HG02642 (cell line): ENCODE results near the gene ZNF273.
"Not testable (repeated sequence)": the region's sequence is repeated elsewhere in the genome, so short reads cannot be mapped to it uniquely, and the experiment has no call there.

Experiments used
- ATAC-seq: cut with Tn5 transposase; IDR thresholded peaks from one replicate; pipeline ENCODE4 v1.9.1; 2021; ENCODE audit warnings: mild to moderate bottlenecking; ENCODE audit not compliant: unreplicated experiment, poor library complexity

The ZNF273 gene

GRCh38 chr7:64940021-64940420 is 36.9 kb downstream of the ZNF273 start:
- not testable (repeated sequence) for ATAC-seq

DNA sequence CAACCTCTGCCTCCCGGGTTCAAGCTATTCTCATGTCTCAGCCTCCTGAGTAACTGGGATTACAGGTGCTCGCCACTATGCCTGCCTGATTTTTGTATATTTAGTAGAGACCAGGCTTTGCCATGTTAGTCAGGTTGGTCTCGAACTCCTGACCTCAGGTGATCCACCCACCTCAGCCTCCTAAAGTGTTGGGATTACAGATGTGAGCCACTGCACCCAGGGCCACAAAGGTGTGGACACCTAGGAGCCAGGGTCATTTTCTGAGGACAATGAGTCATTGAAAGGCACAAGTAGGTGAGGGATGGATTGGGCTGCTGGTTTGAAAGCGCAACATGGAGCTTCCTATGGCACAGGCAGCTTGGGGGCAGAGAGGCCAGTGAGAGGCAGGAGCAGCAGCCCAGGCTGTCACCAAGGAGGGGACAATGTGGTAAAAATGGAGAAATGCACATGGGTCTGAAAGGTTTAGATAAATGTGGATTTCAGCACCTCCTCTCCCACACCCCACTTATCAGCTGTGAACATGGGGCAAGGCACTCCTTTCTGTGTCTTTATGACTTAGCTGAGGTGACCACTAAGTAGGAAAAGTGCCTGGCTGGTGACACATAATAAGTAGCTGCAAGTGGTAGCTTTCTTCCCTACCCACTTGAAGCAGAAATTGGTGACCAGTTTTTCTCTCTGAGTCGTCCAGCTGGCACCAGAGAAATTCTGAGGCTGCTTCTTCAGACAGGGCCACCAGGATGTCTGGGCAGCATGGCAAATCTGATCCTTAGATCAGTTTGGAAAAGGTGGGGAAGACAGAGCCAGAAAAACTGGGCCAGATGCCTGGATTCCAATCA is 41.8 kb downstream of the ZNF273 start:
- not testable (repeated sequence) for ATAC-seq

- ATAC-seq = no peak
Measured at GRCh38 chr7:64945503-64946175, 42.6 kb downstream of the ZNF273 start.

DNA sequence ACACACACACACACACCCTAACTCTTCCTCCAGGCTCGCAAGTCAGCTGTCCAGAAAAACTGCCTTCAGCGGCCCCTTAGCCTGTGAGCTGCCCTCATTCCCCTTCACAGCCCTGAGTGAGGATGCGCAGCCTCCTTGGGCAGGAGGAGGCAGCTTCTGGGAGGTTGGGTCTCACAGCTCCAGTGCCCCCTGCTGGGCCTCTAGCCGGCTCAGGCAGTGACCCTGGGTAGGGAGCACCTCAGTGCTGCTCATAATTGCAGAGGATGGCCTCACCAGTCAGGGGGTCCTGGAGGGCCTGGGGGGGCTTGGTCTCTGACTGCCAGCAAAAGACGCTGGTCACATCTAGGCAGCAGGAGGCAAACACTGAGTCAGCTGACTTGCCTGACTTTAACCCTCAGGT is 43.7 kb downstream of the ZNF273 start:
- no peak for ATAC-seq

DNA sequence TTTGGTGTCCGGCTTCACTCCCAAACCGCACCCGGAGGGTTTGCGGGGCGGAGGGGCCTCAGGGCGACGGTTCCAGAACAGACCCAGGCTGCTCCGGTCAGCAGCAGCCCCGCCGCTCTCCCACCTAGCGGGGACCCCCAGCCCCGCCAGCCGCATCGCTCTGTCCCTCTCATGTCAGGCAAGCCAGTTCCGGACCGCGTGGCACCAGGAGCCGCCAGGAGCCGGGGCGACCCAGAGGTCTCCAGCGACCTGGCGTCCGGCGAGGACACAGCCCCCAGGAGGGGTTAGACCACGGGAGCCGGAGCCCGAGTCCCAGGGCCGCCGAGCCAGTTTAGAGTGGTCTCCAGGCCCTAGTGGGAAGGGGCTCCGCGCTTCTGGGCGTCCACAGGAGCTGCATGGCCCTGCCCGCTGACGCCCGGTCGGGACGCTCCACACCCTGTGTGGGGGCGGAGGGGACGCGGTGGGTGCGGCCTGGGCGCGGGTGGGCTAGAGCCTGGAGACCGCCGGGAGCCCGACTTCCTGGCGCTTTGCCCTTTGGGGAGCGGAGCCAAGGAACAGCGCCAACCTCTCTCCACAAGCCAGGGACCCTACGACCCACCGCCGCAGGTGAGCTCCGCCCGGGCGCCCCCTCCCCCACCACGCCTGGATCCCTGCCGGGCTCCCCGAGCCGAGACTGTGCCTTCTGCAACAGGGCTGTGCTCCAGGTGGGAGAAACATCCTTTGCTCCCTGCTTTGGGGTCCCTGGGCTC is 44.4 kb downstream of the ZNF273 start:
- no peak for ATAC-seq

GRCh38 chr7:64948774-64949173 is 45.7 kb downstream of the ZNF273 start:
- not testable (repeated sequence) for ATAC-seq

- not testable (repeated sequence) for ATAC-seq
Measured at GRCh38 chr7:64950673-64951072, 47.6 kb downstream of the ZNF273 start.

- no peak for ATAC-seq
Measured at GRCh38 chr7:64951250-64951848, 48.3 kb downstream of the ZNF273 start.

DNA sequence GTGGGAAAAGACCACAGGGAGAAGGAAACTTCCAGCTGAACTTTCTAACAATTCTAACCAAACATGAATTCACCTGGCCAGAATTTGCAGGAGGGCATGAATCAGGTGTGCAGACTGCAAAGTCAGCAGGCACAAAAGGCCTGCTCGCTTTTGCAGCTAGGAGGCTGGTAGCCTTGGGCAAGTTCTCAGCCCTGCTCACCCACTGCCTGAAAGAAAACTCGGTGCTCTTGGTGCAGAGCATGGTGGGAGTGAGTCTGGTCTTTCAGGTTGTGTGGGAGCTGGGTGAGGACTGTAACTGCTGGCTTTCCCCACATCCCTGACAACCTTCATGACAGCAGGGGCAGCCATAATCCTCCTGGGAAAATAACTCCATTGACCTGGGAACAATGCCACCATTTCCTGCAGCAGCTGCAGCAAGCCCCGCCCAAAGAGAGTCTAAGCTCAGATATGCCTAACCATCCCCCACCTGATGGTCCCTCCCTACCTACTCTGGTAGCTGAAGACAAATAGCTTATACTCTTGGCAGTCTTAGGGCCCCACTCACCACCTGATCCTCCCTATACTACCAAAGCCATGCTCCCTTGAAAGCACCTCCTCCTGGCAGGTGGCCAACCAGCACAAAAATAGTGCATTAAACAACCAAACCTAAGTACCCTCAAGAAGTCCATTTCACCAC is 56.1 kb downstream of the ZNF273 start:
- ATAC-seq = no peak

DNA sequence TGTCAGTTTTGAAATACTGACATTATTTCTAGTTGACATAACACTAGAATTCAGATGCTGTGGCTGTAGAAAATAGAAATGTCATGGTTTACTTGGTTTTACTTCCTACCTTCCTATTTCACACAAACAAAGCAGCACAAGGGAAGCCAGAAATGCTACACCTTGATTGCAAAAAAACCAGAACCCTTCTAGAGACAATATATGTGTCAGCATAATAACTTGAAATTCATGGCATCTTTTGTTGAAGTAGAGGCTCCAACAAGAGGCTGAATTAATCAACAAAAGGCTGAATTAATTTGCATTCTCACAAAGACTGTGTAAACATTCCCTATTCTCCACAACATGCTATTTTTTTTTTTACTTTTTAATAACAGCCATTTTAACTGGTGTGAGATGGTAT is 62.5 kb downstream of the ZNF273 start:
- no peak for ATAC-seq

DNA sequence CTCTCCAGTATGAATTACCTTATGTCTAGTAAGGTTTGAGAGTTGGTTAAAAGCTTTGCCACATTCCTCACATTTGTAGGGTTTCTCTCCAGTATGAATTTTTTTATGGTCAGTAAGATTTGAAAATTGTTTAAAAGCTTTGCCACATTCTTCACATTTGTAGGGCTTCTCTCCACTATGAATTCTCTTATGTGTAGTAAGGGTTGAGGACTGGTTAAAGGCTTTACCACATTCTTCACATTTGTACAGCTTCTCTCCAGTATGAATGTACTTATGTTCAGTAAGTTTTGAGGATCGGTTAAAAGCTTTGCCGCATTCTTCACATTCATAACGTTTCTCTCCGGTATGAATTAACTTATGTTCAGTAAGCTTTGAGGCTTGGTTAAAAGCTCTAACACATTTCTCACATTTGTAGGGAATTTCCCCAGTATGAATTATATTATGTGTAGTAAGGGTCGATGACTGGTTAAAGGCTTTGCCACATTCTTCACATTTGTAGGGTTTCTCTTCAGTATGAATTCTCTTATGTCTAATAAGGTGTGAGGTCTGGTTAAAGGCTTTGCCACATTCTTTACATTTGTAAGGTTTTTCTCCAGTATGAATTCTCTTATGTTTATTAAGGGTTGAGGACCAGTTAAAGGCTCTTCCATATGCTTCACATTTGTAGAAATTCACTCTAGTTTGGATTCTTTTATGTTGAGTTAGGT is 75.6 kb downstream of the ZNF273 start:
- ATAC-seq = no peak
